C4-2B (cell line): ENCODE data around the gene ATP7B.

ENCODE experiments used
- H3K27ac ChIP-seq: fragments of 450-650 bp; 2 replicates; pipeline ENCODE4 v1.5.1; 2017
- CTCF ChIP-seq: fragments of 450-650 bp; conservative IDR thresholded peaks from 2 replicates; pipeline ENCODE4 v1.5.1; 2017; ENCODE audit warnings: mild to moderate bottlenecking
- ZFX ChIP-seq: fragments of 450-650 bp; IDR thresholded peaks from 2 replicates; pipeline ENCODE4 v1.6.1; 2017

The ATP7B gene

GRCh38 chr13:51960766-51961165 is 50.5 kb downstream of the ATP7B start:
- no peak overlapping the region for H3K27ac ChIP-seq
- no peak for TF ChIP-seq ZFX
- no peak for TF ChIP-seq CTCF

- H3K27ac ChIP-seq = no peak overlapping the region
- TF ChIP-seq CTCF (no peak), ZFX (no peak)
Observed at GRCh38 chr13:51959773-51960172, 51.5 kb downstream of the ATP7B start.

GRCh38 chr13:51958217-51958547 is 53.1 kb downstream of the ATP7B start:
- TF ChIP-seq CTCF (no peak), ZFX (no peak)

GRCh38 chr13:51957377-51958216 is 53.7 kb downstream of the ATP7B start:
- no peak for TF ChIP-seq CTCF
- no peak for TF ChIP-seq ZFX
- no peak overlapping the region for H3K27ac ChIP-seq

More at GRCh38 chr13:51958217-51958547, 53.1 kb downstream of the ATP7B start:
- H3K27ac ChIP-seq = no peak overlapping the region

- TF ChIP-seq ZFX = no peak
- no peak for TF ChIP-seq CTCF
- no peak overlapping the region for H3K27ac ChIP-seq
Observed at GRCh38 chr13:51956717-51957116, 54.5 kb downstream of the ATP7B start.

GRCh38 chr13:51955816-51956603 is 55.2 kb downstream of the ATP7B start:
- TF ChIP-seq ZFX (no peak), CTCF (no peak)
- H3K27ac ChIP-seq = no peak overlapping the region

- TF ChIP-seq CTCF (no peak), ZFX (no peak)
- H3K27ac ChIP-seq = no peak overlapping the region
Observed at GRCh38 chr13:51955281-51955771, 55.9 kb downstream of the ATP7B start.
